HG03460 (cell line): Measurements from ENCODE around the gene SYNGR1.
"Not testable (repeated sequence)": the region's sequence is repeated elsewhere in the genome, so short reads cannot be mapped to it uniquely, and the experiment has no call there.

Experiments
- ATAC-seq: cut with Tn5 transposase; IDR thresholded peaks from one replicate; pipeline ENCODE4 v1.9.1; 2021; ENCODE audit not compliant: unreplicated experiment

Gene SYNGR1

GRCh38 chr22:39350757-39351688 is 1.2 kb downstream of the SYNGR1 start:
- ATAC-seq = no peak

DNA sequence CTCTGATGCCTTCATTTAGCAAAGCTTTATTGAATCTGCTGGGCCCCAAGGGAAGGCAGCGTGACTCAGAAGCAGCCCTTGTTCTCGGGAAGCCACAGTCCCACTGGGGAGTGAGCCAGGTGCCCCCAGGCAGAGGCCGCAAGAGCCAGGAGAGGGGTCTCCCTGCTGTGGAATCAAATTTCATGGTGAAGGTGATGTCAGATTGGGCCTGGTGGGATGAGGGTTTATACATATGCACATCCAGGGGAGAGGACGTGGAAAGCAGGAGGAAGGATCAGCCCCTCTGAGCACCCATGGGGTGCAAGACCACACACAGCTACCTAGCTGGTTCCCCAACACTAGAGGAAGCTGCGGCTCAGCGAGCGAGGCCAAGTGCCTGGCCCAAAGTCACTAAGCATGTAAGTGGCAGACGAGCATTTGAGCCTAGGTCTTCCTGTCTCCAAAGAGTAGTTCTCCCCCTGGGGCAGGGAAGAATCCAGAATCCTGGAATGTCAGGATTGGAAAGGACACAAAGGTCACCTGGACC is 2.0 kb downstream of the SYNGR1 start:
- ATAC-seq = peak; percentile 51

GRCh38 chr22:39352306-39352891 is 2.6 kb downstream of the SYNGR1 start:
- ATAC-seq = no peak

- ATAC-seq = no peak
These were observed 3.6 kb downstream of the SYNGR1 start for GRCh38 chr22:39353346-39353745.

GRCh38 chr22:39355080-39355479 is 5.3 kb downstream of the SYNGR1 start:
- ATAC-seq = no peak

DNA sequence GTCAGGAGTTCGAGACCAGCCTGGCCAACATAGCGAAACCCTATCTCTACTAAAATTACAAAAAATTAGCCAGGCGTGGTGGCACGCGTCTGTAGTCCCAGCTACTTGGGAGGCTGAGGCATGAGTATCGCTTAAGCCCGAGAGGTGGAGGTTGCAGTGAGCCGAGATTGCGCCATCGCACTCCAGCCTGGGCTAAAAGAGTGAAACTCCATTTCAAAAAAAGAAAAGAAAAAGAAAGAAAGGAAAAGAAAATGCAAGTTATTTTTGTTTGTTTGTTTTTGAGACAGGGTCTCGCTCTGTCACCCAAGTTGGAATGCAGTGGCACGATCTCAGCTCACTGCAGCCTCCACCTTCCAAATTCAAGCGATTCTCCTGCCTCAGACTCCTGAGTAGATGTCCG is 6.0 kb downstream of the SYNGR1 start:
- not testable (repeated sequence) for ATAC-seq

- ATAC-seq = no peak
These were observed 6.7 kb downstream of the SYNGR1 start for GRCh38 chr22:39356464-39356863.

DNA sequence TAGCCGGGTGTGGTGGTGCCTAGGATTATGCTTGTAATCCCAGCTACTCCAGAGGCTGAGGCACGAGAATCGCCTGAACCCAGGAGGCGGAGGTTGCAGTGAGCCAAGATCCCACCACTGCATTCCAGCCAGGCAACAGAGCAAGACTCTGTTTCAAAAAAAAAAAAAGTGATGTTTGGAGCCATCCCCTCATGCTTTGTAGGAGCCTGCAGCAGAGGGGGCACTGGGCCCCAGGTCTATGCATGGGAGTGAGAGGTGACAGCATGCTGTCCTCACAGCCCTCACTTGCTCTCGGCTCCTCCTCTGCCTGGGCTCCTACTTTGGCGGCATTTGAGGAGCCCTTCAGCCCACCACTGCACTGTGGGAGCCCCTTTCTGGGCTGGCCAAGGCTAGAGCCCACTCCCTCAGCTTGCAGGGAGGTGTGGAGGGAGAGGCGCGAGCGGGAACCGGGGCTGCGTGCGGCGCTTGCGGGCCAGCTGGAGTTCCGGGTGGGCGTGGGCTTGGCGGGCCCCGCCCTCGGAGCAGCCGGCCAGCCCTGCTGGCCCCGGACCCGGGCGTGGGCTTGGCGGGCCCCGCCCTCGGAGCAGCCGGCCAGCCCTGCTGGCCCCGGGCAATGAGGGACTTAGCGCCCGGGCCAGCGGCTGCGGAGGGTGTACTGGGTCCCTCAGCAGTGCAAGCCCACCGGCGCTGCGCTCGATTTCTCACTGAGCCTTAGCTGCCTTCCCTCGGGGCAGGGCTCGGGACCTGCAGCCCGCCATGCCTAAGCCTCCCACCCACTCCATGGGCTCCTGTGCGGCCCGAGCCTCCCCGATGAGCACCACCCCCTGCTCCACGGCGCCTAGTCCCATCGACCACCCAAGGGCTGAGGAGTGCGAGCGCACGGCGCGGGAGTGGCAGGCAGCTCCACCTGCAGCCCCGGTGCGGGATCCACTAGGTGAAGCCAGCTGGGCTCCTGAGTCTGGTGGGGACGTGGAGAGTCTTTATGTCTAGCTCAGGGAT is 7.6 kb downstream of the SYNGR1 start:
- not testable (repeated sequence) for ATAC-seq

- ATAC-seq = not testable (repeated sequence)
These were observed 8.4 kb downstream of the SYNGR1 start for GRCh38 chr22:39358197-39358596.

- ATAC-seq = no peak
These were observed 9.9 kb downstream of the SYNGR1 start for GRCh38 chr22:39359659-39360195.

DNA sequence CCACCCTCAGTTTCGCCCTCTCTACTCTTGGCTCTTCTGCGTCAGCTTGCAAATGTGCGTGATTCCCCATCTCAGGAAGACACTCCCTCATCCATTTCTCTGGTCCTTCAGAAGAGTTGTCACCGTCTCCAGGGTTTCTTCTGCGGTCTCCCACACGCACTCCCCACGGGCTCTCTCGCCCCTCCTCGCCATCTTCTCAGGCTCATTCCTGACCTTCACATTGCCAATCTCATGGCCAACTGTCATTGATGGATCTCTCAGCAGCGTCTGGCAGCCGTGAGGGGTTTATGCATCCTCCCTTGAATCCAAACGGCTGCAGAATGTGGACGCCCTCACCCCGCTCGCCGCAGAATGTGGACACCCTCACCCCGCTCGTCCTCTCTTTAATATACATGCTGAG is 10.5 kb downstream of the SYNGR1 start:
- no peak for ATAC-seq

DNA sequence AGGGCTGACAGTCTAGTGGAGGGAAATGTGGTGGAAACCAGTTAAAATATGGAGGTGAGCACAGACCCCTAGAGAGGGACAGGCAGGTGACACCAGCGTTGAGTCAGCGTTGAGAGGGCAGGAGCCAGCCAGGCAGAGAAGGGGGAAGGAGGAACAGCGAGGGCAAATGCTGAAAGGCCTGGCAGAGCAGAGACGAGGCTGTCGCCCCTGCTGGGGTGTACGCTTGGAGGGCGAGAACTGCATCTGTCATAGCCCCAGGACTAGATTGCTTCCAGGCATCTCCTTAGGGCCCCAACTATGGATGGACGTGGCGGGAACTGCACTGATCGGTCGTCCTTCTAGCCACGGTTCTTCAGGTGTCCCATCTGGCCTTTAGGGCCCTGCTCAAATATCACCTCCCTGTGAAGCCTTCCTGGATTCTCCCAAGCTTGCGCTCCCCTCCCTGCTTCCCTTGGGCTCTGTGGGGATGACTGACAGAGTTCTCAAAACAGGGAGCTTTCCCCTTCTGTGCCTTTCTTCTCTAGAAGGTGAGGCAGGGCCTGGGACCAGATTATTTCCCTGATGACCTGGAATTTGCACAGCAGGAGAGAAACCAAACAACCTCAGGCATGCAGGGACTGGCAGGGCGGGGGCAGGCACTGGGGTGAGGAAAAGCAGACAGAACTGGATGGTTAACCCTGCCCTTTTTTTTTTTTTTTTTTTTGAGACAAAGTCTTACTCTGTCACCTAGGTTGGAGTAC is 11.1 kb downstream of the SYNGR1 start:
- ATAC-seq = no peak

DNA sequence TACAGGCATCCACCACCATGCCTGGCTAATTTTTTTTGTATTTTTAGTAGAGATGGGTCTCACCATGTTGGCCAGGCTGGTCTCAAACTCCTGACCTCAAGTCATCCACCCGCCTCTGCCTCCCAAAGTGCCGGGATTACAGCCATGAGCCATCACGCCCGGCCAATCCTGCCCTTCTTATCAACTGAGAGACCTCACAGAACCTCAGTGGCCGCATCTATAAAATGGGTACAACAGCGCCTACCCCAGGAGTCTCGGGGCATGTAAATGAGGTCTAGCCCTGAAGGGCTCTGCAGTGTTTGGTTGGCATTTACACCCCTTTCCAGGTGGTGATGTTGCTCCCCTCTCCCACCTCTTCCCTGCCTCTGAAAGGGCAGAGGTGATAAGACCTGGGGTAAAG is 11.7 kb downstream of the SYNGR1 start:
- ATAC-seq = no peak

- ATAC-seq = no peak
These were observed 12.5 kb downstream of the SYNGR1 start for GRCh38 chr22:39362271-39362670.

DNA sequence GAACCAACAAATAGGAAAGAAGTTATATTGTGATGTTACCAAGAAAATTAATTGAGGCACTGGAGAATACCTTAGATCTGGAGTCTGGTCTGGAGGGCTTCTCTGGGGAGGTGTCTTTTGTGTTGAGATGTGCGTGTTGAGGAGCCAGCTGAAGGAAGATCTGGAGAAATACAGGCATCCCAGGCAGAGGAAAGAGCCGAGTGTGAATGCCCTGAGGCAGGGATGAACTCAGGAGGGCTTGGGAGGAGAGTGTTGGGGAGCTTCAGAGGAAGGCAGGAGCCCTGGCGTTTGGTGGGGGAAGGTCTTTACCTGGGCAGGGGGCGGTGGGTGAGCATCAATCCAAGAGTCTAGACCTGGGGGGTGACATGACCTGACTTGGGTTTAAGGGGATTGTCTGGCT is 13.1 kb downstream of the SYNGR1 start:
- ATAC-seq = no peak

DNA sequence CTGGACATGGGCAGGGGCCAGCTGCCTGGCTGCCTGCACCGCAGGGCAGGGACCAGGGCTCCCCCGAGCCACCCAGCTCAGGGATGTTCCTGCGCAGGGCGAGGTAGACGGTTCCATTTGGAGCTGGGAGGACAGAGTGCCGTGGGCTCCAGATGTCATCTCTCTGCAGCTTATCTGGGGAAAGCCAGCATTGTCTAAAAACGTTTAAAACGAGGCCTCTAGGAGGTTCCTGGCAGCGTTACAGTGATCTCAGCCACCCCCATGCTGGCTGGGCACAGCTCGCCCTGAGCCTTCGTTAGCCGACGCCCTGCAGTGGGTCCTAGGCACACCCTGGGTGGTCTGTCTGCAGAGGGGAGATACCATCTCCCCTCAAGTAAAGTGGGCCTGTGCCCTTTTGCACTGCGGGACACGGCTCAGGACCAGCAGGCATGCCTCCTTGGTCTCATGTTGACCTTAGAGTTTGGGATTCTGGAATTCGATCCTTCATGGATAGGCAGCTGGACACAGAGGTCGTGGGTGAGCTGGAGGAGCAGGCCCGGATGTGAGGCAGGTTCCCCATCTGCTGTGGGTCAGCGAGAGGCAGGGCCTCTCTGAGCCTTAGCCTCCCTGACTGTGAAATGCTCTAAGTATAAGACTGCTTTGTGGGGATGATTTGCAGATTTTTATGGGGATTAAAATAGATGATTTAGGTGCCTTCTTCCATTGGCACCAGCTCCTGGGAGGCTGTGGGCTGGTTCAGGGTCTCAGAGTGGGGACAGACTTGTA is 14.1 kb downstream of the SYNGR1 start:
- no peak for ATAC-seq

- no peak for ATAC-seq
These were observed 15.1 kb downstream of the SYNGR1 start for GRCh38 chr22:39364714-39365491.

DNA sequence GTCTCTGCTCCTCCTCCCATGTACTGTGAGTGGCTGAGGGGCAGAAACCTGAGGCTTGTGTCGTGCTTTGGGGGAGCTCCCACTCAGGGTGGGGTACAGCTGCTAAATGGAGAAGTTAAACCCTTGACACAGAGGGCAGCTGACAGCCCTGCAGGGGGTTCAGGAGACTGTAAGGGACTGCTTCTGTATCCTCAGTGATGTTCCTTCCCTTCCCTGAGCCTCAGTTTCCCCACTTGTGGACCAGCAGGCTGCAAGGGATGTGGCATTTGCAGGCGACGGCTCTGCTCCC is 15.6 kb downstream of the SYNGR1 start:
- ATAC-seq = no peak

- no peak for ATAC-seq
These were observed 17.2 kb downstream of the SYNGR1 start for GRCh38 chr22:39367035-39367434.
